Panc1 (cell line): Measurements from ENCODE around the gene CTDP1. TPM values are rescaled to one million over a fixed set of nuclear protein-coding genes. Genes with fewer than 3 reads are reported as not detected.

Source experiments
- ATAC-seq: fragments of 200-7000 bp; cut with Tn5 transposase; 2 replicates; pipeline ENCODE4 v1.9.1; 2020; ENCODE audit warnings: mild to moderate bottlenecking, moderate library complexity
- BruUV-seq: library from RNA; stranded (reverse); fragments of 400-500 nt; replicated peaks from 2 replicates; lab custom pipeline; 2021; lab: Mats Ljungman, UMichigan
- CTCF ChIA-PET: fragments of 300-600 bp; sonication (Branson Sonifier 250); formaldehyde crosslinking; loops from one replicate; lab custom pipeline; 2022; ENCODE audit warnings: antibody characterized with exemption; lab: Charles Lee
- POLR2A ChIA-PET: fragments of 300-600 bp; sonication (Branson Sonifier 250); formaldehyde crosslinking; loops from one replicate; lab custom pipeline; 2022; ENCODE audit warnings: antibody characterized with exemption; lab: Charles Lee
- DNase-seq: peaks from one replicate; pipeline ENCODE4 v3.0.0-alpha.2; 2010; ENCODE audit warnings: low read depth, low spot score
- H3K27ac ChIP-seq: 2 replicates; pipeline ENCODE4 v1.5.1; 2011; ENCODE audit warnings: mild to moderate bottlenecking, low read length, inconsistent platforms
- H3K27me3 ChIP-seq: fragments of 200-500 bp; sonication (Bioruptor generic); 2 replicates; pipeline ENCODE4 v1.6.0; 2014; ENCODE audit warnings: low read length, inconsistent platforms; ENCODE audit not compliant: control insufficient read depth, insufficient read depth
- H3K36me3 ChIP-seq: fragments of 200-500 bp; sonication (Bioruptor generic); 2 replicates; pipeline ENCODE4 v1.5.1; 2014; ENCODE audit warnings: inconsistent platforms, mild to moderate bottlenecking, low read length, moderate library complexity; ENCODE audit not compliant: control insufficient read depth, insufficient read depth
- H3K4me1 ChIP-seq: 2 replicates; pipeline ENCODE4 v1.5.1; 2011; ENCODE audit warnings: inconsistent platforms, mild to moderate bottlenecking, low read length, moderate library complexity; ENCODE audit not compliant: control insufficient read depth, insufficient read depth
- H3K4me3 ChIP-seq, 2 experiments: 2 replicates each; pipeline ENCODE4 v1.5.1; 2011 to 2012; ENCODE audit warnings: low read depth in 2 of 2, low read length in 2 of 2, mild to moderate bottlenecking in 2 of 2, inconsistent platforms in 1 of 2, moderate library complexity in 1 of 2
- H3K9me3 ChIP-seq: fragments of 200-500 bp; sonication (Bioruptor generic); 2 replicates; pipeline ENCODE4 v1.5.1; 2014; ENCODE audit warnings: low read depth, mild to moderate bottlenecking, inconsistent platforms, low read length, moderate library complexity; ENCODE audit not compliant: control insufficient read depth, insufficient read depth
- CTCF ChIP-seq: fragments of 450-650 bp; IDR thresholded peaks from 2 replicates; pipeline ENCODE4 v1.5.1; 2017; ENCODE audit warnings: mild to moderate bottlenecking
- POLR2AphosphoS5 ChIP-seq: IDR thresholded peaks from 2 replicates; pipeline ENCODE4 v1.6.1; 2012; ENCODE audit warnings: mild to moderate bottlenecking, low read depth, low read length, moderate library complexity
- REST ChIP-seq, 2 experiments: IDR thresholded peaks; 2 replicates each; pipeline ENCODE4 v1.6.1; 2011 to 2012; ENCODE audit warnings: low read depth in 2 of 2, control low read depth in 1 of 2, low read length in 1 of 2, mild to moderate bottlenecking in 1 of 2, moderate library complexity in 1 of 2; ENCODE audit not compliant: insufficient read depth in 1 of 2
- SIN3A ChIP-seq: IDR thresholded peaks from 2 replicates; pipeline ENCODE4 v1.6.1; 2012; ENCODE audit warnings: low read depth, mild to moderate bottlenecking, low read length, moderate library complexity, borderline replicate concordance; ENCODE audit not compliant: insufficient read depth
- TCF7L2 ChIP-seq: IDR thresholded peaks from 2 replicates; pipeline ENCODE4 v1.6.1; 2011; ENCODE audit warnings: mild to moderate bottlenecking, low read depth, low read length, inconsistent platforms
- in situ Hi-C: cut with HindIII; loops from 2 replicates; pipeline ENCODE4 v1.10.0; 2016; ENCODE audit warnings: low sequenced_read_pairs, low pct_unique_long_range_greater_than_20kb
- intact Hi-C: fragments of 100-400 bp; cut with micrococcal nuclease; formaldehyde crosslinking; loops from one replicate; pipeline ENCODE4 v1.10.0; 2022; ENCODE audit not compliant: unreplicated experiment
- total RNA-seq: library from RNA; stranded (reverse); gene quantifications from one replicate; pipeline ENCODE4 v1.2.1, GENCODE V29; 2021; ENCODE audit not compliant: unreplicated experiment

The CTDP1 gene
- total RNA-seq, 1 experiment from 2014 or later, result 52.8 TPM

- Histone ChIP-seq H3K9me3 (no peaks in the 10 kb centered on the region), H3K27ac (no peak overlapping the region), H3K36me3 (no peaks in the 10 kb centered on the region), H3K27me3 (peaks cover 17% of the 10 kb centered on the region), H3K4me1 (no peaks in the 10 kb centered on the region), H3K4me3 (no peak overlapping the region)
- ChIA-PET POLR2A (no interaction called here), CTCF (no interaction called here)
- ATAC-seq (no peak), DNase-seq (no peak)
- intact Hi-C loops (no loop called here), in situ Hi-C loops (no loop called here)
- TF ChIP-seq CTCF (no peak), POLR2AphosphoS5 (no peak), REST (IDR thresholded peaks at IDR 0.05; ENCODE audit: insufficient read depth in 1 of 2, low read depth in 2 of 2, low read length in 1 of 2) (no peak), SIN3A (no peak), TCF7L2 (no peak)
- BruUV-seq, result no TSS peak
These were observed 101.8 kb downstream of the CTDP1 start for GRCh38 chr18:79781331-79781941.

GRCh38 chr18:79782566-79783308 is 103.1 kb downstream of the CTDP1 start:
- ChIA-PET CTCF (interaction anchor here (0.5 kb wide), 1 partner anchor 176 kb away, joined by 3 read pairs; no protein-coding TSS in a partner anchor), POLR2A (interaction anchor here (0.7 kb wide), 1 partner anchor 245 kb away, joined by 5 read pairs; no protein-coding TSS in a partner anchor)
- no peaks in the 10 kb centered on the region for H3K4me1 ChIP-seq
- no peaks in the 10 kb centered on the region for H3K36me3 ChIP-seq
- BruUV-seq, result no TSS peak
- no peak for TF ChIP-seq SIN3A
- TF ChIP-seq TCF7L2, result no peak
- TF ChIP-seq POLR2AphosphoS5, result no peak
- no peak for TF ChIP-seq CTCF
- no peak for TF ChIP-seq REST (IDR thresholded peaks at IDR 0.05; ENCODE audit: insufficient read depth in 1 of 2, low read depth in 2 of 2, low read length in 1 of 2)
- H3K27ac ChIP-seq, result no peak overlapping the region
- no peak overlapping the region for H3K4me3 ChIP-seq
- ATAC-seq (no peak), DNase-seq (no peak)
- H3K27me3 ChIP-seq, result peaks cover 18% of the 10 kb centered on the region; the same call in 1 of the 2 replicates
- in situ Hi-C loops, result no loop called here
- no peaks in the 10 kb centered on the region for H3K9me3 ChIP-seq
- intact Hi-C loops, result no loop called here
